GM12878 (cell line): ENCODE measurements around the gene SLC1A2. TPM values are rescaled to one million over a fixed set of nuclear protein-coding genes. Genes with fewer than 3 reads are reported as not detected.
A peak's percentile ranks its signal among the peaks of the same experiment; 100 is the strongest.

Experiments
- ATF3 ChIP-seq: IDR thresholded peaks from 2 replicates; pipeline ENCODE4 v1.6.1; 2011; ENCODE audit warnings: low read depth, mild to moderate bottlenecking, low read length, moderate library complexity, borderline replicate concordance; ENCODE audit errors: extremely low read depth
- CEBPB ChIP-seq, 2 experiments: fragments of 150-350 bp in 1 of 2; IDR thresholded peaks; 2 replicates each; pipeline ENCODE4 v1.6.1; 2012 to 2014; ENCODE audit warnings: low read depth in 2 of 2, low read length in 2 of 2, borderline replicate concordance in 1 of 2, inconsistent platforms in 1 of 2
- DPF2 ChIP-seq: fragments of 450-650 bp; IDR thresholded peaks from 2 replicates; pipeline ENCODE4 v1.6.1; 2017; ENCODE audit warnings: mild to moderate bottlenecking
- ETV6 ChIP-seq, 2 experiments: fragments of 450-650 bp in 1 of 2; IDR thresholded peaks in 1 of 2; conservative IDR thresholded peaks in 1 of 2; 2 replicates each; pipeline ENCODE4 v1.6.1; 2014; ENCODE audit warnings: antibody characterized with exemption in 1 of 2, borderline replicate concordance in 1 of 2, low read depth in 1 of 2, mild to moderate bottlenecking in 1 of 2, moderate library complexity in 1 of 2
- GABPA ChIP-seq: IDR thresholded peaks from 2 replicates; pipeline ENCODE4 v1.6.1; 2014; ENCODE audit warnings: antibody characterized with exemption, low read depth, mild to moderate bottlenecking, inconsistent platforms
- GATAD2B ChIP-seq: fragments of 450-650 bp; conservative IDR thresholded peaks from 2 replicates; pipeline ENCODE4 v1.6.1; 2017; ENCODE audit warnings: low read depth, mild to moderate bottlenecking, moderate library complexity
- HCFC1 ChIP-seq: fragments of 150-350 bp; IDR thresholded peaks from 2 replicates; pipeline ENCODE4 v1.6.1; 2014; ENCODE audit warnings: low read length
- HDAC2 ChIP-seq: fragments of 200-600 bp; sonication (generic); IDR thresholded peaks from 2 replicates; pipeline ENCODE4 v1.6.1; 2017
- MEF2A ChIP-seq: IDR thresholded peaks from 2 replicates; pipeline ENCODE4 v1.6.1; 2011; ENCODE audit warnings: low read depth, mild to moderate bottlenecking, low read length, moderate library complexity; ENCODE audit not compliant: insufficient read depth
- PAX5 ChIP-seq: IDR thresholded peaks from 2 replicates; pipeline ENCODE4 v1.6.1; 2011; ENCODE audit warnings: low read depth, low read length, borderline replicate concordance
- PAX8 ChIP-seq: fragments of 450-650 bp; IDR thresholded peaks from 2 replicates; pipeline ENCODE4 v1.6.1; 2017; ENCODE audit warnings: mild to moderate bottlenecking, moderate library complexity
- PML ChIP-seq: IDR thresholded peaks from 2 replicates; pipeline ENCODE4 v1.6.1; 2012; ENCODE audit warnings: low read length, inconsistent platforms
- RB1 ChIP-seq: fragments of 450-650 bp; formaldehyde crosslinking; IDR thresholded peaks from 2 replicates; pipeline ENCODE4 v1.6.1; 2017; ENCODE audit warnings: mild to moderate bottlenecking, borderline replicate concordance
- RELA ChIP-seq: fragments of 450-650 bp; IDR thresholded peaks from 2 replicates; pipeline ENCODE4 v1.8.0; 2014; ENCODE audit warnings: borderline replicate concordance; ENCODE audit not compliant: partially characterized antibody
- SPI1 ChIP-seq: IDR thresholded peaks from 2 replicates; pipeline ENCODE4 v1.6.1; 2011; ENCODE audit warnings: low read depth, mild to moderate bottlenecking, low read length, moderate library complexity, borderline replicate concordance; ENCODE audit not compliant: insufficient read depth
- SUZ12 ChIP-seq: fragments of 200-600 bp; sonication (generic); IDR thresholded peaks from one replicate; pipeline ENCODE4 v1.6.1; 2018; ENCODE audit warnings: antibody characterized with exemption, mild to moderate bottlenecking; ENCODE audit not compliant: unreplicated experiment
- TARDBP ChIP-seq: IDR thresholded peaks from 2 replicates; pipeline ENCODE4 v1.6.1; 2016; ENCODE audit warnings: borderline replicate concordance
- YY1 ChIP-seq: IDR thresholded peaks from 2 replicates; pipeline ENCODE4 v1.6.1; 2011; ENCODE audit warnings: low read depth, mild to moderate bottlenecking, low read length
- ZBTB33 ChIP-seq: fragments of 450-650 bp; IDR thresholded peaks from 2 replicates; pipeline ENCODE4 v1.6.1; 2017; ENCODE audit warnings: mild to moderate bottlenecking
- polyA plus RNA-seq, 11 experiments: library from polyadenylated mRNA; depleted of rRNA in 4 of 11; unstranded in 6 of 11; stranded (reverse) in 5 of 11; fragments of >200 nt; fragmentation: Nextera tagmentation in 4 of 11; fragmentation: Illumina TruSeq in 1 of 11; extraction: Ambion mirVana in 4 of 11; extraction: Trizol in 1 of 11; gene quantifications; 1 replicate in 1 of 11; 2 replicates in 10 of 11; pipeline versions ENCODE4 v1.2.1 to v1.2.3, GENCODE V29; 2011 to 2016; ENCODE audit warnings: inconsistent platforms in 2 of 11, missing spikeins in 2 of 11, low read depth in 1 of 11
- total RNA-seq, 4 experiments: library from RNA; depleted of rRNA in 3 of 4; stranded (reverse); fragments of >200 nt in 3 of 4; fragmentation: Illumina TruSeq in 1 of 4; extraction: Trizol in 1 of 4; gene quantifications; 2 replicates each; pipeline versions ENCODE4 v1.2.1 to v1.2.3, GENCODE V29; 2013 to 2021
- TF ChIP-seq, protein P1 (sequence below): IDR thresholded peaks from 2 replicates; pipeline ENCODE4 v1.6.1; 2012; ENCODE audit warnings: mild to moderate bottlenecking, low read depth, low read length
- TF ChIP-seq, protein P2 (sequence below): fragments of 450-650 bp; IDR thresholded peaks from 2 replicates; pipeline ENCODE4 v1.6.1; 2017; ENCODE audit warnings: mild to moderate bottlenecking, low read depth, inconsistent platforms; ENCODE audit not compliant: poor library complexity, severe bottlenecking

SLC1A2 gene
- total and polyA plus RNA-seq, 10 of the 15 experiments (the other 5 are each of a cell fraction or from before 2014, with no cell fraction given) = 0.01 to 0.84 (median 0.22) TPM; not detected in 1

- 0 out of 2 replicates have a peak, but pooled peaks have one; percentile 8 for TF ChIP-seq YY1
- TF ChIP-seq SUZ12 = no peak
- no peak for TF ChIP-seq PAX8
- TF ChIP-seq ZBTB33 = no peak
- peak; percentile 46; the same call in 1 of the 2 replicates for TF ChIP-seq DPF2
- no peak for TF ChIP-seq SPI1
- no peak for TF ChIP-seq HCFC1
- no peak for TF ChIP-seq GATAD2B
- TF ChIP-seq, protein P1, sequence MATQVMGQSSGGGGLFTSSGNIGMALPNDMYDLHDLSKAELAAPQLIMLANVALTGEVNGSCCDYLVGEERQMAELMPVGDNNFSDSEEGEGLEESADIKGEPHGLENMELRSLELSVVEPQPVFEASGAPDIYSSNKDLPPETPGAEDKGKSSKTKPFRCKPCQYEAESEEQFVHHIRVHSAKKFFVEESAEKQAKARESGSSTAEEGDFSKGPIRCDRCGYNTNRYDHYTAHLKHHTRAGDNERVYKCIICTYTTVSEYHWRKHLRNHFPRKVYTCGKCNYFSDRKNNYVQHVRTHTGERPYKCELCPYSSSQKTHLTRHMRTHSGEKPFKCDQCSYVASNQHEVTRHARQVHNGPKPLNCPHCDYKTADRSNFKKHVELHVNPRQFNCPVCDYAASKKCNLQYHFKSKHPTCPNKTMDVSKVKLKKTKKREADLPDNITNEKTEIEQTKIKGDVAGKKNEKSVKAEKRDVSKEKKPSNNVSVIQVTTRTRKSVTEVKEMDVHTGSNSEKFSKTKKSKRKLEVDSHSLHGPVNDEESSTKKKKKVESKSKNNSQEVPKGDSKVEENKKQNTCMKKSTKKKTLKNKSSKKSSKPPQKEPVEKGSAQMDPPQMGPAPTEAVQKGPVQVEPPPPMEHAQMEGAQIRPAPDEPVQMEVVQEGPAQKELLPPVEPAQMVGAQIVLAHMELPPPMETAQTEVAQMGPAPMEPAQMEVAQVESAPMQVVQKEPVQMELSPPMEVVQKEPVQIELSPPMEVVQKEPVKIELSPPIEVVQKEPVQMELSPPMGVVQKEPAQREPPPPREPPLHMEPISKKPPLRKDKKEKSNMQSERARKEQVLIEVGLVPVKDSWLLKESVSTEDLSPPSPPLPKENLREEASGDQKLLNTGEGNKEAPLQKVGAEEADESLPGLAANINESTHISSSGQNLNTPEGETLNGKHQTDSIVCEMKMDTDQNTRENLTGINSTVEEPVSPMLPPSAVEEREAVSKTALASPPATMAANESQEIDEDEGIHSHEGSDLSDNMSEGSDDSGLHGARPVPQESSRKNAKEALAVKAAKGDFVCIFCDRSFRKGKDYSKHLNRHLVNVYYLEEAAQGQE = no peak
- TF ChIP-seq, protein P2, sequence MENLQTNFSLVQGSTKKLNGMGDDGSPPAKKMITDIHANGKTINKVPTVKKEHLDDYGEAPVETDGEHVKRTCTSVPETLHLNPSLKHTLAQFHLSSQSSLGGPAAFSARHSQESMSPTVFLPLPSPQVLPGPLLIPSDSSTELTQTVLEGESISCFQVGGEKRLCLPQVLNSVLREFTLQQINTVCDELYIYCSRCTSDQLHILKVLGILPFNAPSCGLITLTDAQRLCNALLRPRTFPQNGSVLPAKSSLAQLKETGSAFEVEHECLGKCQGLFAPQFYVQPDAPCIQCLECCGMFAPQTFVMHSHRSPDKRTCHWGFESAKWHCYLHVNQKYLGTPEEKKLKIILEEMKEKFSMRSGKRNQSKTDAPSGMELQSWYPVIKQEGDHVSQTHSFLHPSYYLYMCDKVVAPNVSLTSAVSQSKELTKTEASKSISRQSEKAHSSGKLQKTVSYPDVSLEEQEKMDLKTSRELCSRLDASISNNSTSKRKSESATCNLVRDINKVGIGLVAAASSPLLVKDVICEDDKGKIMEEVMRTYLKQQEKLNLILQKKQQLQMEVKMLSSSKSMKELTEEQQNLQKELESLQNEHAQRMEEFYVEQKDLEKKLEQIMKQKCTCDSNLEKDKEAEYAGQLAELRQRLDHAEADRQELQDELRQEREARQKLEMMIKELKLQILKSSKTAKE = peak; percentile 69
- peak in 1 of 2 experiments; percentile 70; a peak in 1 of 4 replicates for TF ChIP-seq ETV6 (conservative IDR thresholded peaks at IDR 0.05 in 1 of 2, IDR thresholded peaks at IDR 0.05 in 1 of 2; ENCODE audit: borderline replicate concordance in 1 of 2, low read depth in 1 of 2)
- TF ChIP-seq RELA = no peak
- peak; percentile 67; the same call in 1 of the 2 replicates for TF ChIP-seq PAX5
- peak; percentile 55; the same call in 1 of the 2 replicates for TF ChIP-seq PML
- no peak; the same call in 1 of the 2 replicates for TF ChIP-seq TARDBP
- TF ChIP-seq CEBPB (IDR thresholded peaks at IDR 0.05; ENCODE audit: borderline replicate concordance in 1 of 2, low read depth in 2 of 2, low read length in 2 of 2) = no peak; a peak in 2 of 4 replicates
- no peak; the same call in 1 of the 2 replicates for TF ChIP-seq GABPA
- TF ChIP-seq RB1 = no peak
- peak; percentile 85 for TF ChIP-seq MEF2A
- 0 out of 2 replicates have a peak, but pooled peaks have one; percentile 32 for TF ChIP-seq ATF3
- TF ChIP-seq HDAC2 = no peak
These were observed 28.3 kb downstream of the SLC1A2 start (continued) for GRCh38 chr11:35390737-35391682.
